GM10266 (cell line): ENCODE results near the gene HOXA6.

Experiments
- DNase-seq: peaks from one replicate; pipeline ENCODE4 v3.0.0; 2012; ENCODE audit errors: extremely low spot score
- TF ChIP-seq, protein P1 (sequence below): IDR thresholded peaks from 2 replicates; pipeline ENCODE4 v1.5.1; 2012; ENCODE audit warnings: mild to moderate bottlenecking, low read depth; ENCODE audit not compliant: control insufficient read depth, insufficient read depth; ENCODE audit errors: missing control alignments

Gene HOXA6

DNA sequence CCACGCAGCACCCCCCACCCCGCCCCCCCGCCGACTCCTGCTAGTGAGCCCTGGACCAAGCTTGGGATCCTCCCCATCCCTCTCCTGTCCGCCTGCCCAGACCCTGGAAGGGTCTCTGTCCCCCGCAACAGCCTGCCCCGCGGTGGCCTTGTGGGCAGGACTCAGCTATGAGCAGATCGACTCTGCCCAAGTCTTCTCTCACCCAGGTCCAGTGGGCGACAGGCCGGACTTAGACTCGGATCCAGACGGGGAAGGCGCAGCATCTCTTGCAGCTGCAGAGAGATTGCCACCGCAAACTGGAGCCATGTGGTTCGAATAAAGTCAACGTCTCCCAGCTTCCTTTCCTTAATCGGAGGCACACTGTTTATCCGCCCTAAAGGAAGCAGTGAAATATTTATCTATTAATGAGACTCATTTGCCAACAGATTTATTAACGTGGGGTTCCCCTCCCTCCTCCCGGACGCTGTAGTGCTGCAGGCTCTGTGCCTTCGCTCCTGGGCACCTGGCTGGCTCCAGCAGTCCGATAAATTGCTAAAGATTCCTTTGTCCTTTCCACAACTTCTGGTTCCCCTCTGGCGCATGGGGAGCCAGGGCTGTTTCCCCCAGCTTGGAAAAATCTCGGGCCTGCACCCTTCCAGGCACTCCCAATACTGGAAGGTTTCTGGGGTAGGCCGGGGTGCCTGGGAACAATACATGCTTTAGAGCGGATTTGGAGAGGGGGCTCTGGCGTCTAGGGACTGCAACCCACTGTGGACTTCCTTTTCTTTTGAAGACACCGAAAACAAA is 9.5 kb upstream of the HOXA6 start:
- TF ChIP-seq, protein P1, sequence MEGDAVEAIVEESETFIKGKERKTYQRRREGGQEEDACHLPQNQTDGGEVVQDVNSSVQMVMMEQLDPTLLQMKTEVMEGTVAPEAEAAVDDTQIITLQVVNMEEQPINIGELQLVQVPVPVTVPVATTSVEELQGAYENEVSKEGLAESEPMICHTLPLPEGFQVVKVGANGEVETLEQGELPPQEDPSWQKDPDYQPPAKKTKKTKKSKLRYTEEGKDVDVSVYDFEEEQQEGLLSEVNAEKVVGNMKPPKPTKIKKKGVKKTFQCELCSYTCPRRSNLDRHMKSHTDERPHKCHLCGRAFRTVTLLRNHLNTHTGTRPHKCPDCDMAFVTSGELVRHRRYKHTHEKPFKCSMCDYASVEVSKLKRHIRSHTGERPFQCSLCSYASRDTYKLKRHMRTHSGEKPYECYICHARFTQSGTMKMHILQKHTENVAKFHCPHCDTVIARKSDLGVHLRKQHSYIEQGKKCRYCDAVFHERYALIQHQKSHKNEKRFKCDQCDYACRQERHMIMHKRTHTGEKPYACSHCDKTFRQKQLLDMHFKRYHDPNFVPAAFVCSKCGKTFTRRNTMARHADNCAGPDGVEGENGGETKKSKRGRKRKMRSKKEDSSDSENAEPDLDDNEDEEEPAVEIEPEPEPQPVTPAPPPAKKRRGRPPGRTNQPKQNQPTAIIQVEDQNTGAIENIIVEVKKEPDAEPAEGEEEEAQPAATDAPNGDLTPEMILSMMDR: no peak
- DNase-seq: no peak

- TF ChIP-seq, protein P1: no peak
- DNase-seq: no peak
Observed at GRCh38 chr7:27156508-27156898, 8.9 kb upstream of the HOXA6 start, which contains the start of gene HOXA7. TSS of gene HOXA7 (minus strand) at chr7:27156675. CDS start at chr7:27156545, 130 bp downstream.

- no peak for DNase-seq
- TF ChIP-seq, protein P1: no peak
Observed at GRCh38 chr7:27155816-27156507, 8.4 kb upstream of the HOXA6 start.

DNA sequence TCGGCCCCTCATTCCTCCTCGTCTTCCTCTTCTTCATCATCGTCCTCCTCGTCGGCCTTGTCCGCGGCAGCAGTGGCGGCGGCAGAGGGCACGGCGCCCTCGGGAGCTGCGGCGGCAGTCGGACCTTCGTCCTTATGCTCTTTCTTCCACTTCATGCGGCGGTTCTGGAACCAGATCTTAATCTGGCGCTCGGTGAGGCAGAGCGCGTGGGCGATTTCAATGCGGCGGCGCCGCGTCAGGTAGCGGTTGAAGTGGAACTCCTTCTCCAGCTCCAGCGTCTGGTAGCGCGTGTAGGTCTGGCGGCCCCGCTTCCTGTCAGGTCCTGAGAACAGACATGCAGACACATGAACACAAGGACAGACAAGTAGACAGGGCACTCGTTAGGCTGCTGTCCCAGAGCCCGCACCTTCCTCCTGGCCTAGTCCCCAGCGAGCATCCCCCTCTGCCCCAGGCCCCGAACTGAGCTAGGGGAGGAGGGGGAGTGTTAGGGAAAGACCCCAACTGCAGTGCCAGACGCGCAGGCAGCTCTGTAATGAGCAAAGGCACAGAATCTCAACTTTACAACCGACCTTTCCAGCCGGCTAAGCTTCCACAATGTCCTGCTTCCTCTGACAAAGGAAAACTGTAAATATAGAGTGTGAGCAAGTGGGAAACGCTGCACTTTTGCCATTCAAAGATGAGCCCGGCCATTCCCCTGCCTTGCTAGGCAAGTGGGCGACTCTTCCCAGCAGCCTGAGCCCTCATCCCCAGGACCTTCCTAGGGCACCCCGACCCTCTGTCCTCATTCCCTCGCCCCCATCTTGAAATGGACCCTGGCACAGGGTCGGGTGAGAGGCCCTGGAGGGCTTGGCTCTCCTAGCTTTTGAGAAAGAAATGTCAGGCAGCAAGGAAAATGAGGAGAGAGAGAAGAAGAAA is 7.6 kb upstream of the HOXA6 start:
- DNase-seq: no peak
- TF ChIP-seq, protein P1: no peak

- DNase-seq: no peak
- TF ChIP-seq, protein P1: no peak
Observed at GRCh38 chr7:27154369-27154768, 6.8 kb upstream of the HOXA6 start.

GRCh38 chr7:27153526-27153925 is 6.0 kb upstream of the HOXA6 start:
- TF ChIP-seq, protein P1: no peak
- no peak for DNase-seq
